H1 (cell line): ENCODE measurements around the gene FAM221B.

Experiments used
- ATF2 ChIP-seq: IDR thresholded peaks from 2 replicates; pipeline ENCODE4 v1.6.1; 2012; ENCODE audit warnings: low read length, inconsistent platforms
- CHD2 ChIP-seq: IDR thresholded peaks from 2 replicates; pipeline ENCODE4 v1.6.1; 2012; ENCODE audit warnings: low read length, improper control_type of control experiment
- CTCF ChIP-seq, 3 experiments: IDR thresholded peaks; 1 replicate in 2 of 3; 2 replicates in 1 of 3; pipeline versions ENCODE4 v1.5.1 to v1.6.1; 2011; ENCODE audit warnings: low read length in 3 of 3, mild to moderate bottlenecking in 3 of 3, inconsistent platforms in 2 of 3, low read depth in 1 of 3, moderate library complexity in 1 of 3; ENCODE audit not compliant: insufficient read depth in 1 of 3; ENCODE audit errors: control extremely low read depth in 1 of 3
- FOSL1 ChIP-seq: IDR thresholded peaks from 2 replicates; pipeline ENCODE4 v1.6.1; 2011; ENCODE audit warnings: mild to moderate bottlenecking, low read depth, low read length, moderate library complexity; ENCODE audit not compliant: insufficient read depth
- POLR2A ChIP-seq, 2 experiments: IDR thresholded peaks; 1 replicate in 1 of 2; 2 replicates in 1 of 2; pipeline ENCODE4 v1.6.1; 2011; ENCODE audit warnings: low read depth in 2 of 2, low read length in 2 of 2, mild to moderate bottlenecking in 2 of 2; ENCODE audit errors: control extremely low read depth in 1 of 2
- POLR2AphosphoS5 ChIP-seq: IDR thresholded peaks from 2 replicates; pipeline ENCODE4 v1.6.1; 2011; ENCODE audit warnings: low read depth, low read length
- SAP30 ChIP-seq: fragments of 300-600 bp; sonication (generic); IDR thresholded peaks from 2 replicates; pipeline ENCODE4 v1.7.1; 2012; ENCODE audit warnings: low read length, moderate library complexity, mild to moderate bottlenecking, inconsistent platforms; ENCODE audit not compliant: insufficient read depth, insufficient replicate concordance
- SP2 ChIP-seq: IDR thresholded peaks from 2 replicates; pipeline ENCODE4 v1.6.1; 2012; ENCODE audit warnings: mild to moderate bottlenecking, low read length, inconsistent platforms
- TCF12 ChIP-seq: IDR thresholded peaks from 2 replicates; pipeline ENCODE4 v1.6.1; 2011; ENCODE audit warnings: low read depth, mild to moderate bottlenecking, low read length
- TF ChIP-seq, protein P1 (sequence below): IDR thresholded peaks from 2 replicates; pipeline ENCODE4 v1.6.1; 2012; ENCODE audit warnings: inconsistent platforms

DNA sequence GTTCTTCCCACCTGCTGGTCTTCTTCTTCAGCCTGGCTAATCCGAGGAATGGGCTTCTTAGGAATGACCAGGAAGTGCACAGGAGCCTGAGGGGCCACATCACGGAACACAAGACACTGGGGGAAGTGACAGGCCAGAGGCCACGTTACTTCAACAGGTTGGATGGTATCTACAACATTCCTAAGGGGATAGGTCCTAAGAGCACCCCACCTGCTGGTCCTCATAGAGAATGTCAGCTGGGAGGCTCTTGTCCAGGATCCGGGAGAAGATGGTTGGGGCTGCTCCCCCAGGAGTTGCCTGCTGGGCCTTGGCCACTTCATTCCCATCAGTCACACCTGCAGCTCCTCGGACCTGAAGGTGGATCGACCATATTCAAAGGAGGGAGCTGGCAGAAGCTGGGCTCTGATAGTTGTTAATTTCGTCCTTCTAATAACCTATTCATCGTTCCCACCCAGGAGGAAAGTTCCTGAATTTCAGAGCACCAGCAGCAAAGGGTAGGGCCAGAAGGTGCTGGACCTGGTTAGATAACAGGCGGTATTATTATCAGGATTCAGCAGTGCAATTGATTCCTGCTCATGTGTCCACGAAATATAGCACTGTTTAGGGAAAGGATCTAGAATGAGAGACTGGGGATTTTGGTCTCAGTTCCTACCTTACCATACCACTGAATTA, 15.0 kb downstream of the FAM221B start:
- TF ChIP-seq CHD2 (no peak), TCF12 (no peak), ATF2 (no peak), SAP30 (no peak), CTCF (IDR thresholded peaks at IDR 0.05; ENCODE audit: control extremely low read depth in 1 of 3, insufficient read depth in 1 of 3, low read depth in 1 of 3, low read length in 3 of 3) (peak in 2 of 3 experiments; percentile 47 to 61; a peak in 2 of 4 replicates), SP2 (no peak), FOSL1 (no peak), POLR2AphosphoS5 (no peak), POLR2A (IDR thresholded peaks at IDR 0.05; ENCODE audit: control extremely low read depth in 1 of 2, low read depth in 2 of 2, low read length in 2 of 2) (no peak)
- TF ChIP-seq, protein P1, sequence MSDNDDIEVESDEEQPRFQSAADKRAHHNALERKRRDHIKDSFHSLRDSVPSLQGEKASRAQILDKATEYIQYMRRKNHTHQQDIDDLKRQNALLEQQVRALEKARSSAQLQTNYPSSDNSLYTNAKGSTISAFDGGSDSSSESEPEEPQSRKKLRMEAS: no peak
